Sigmoid colon (tissue), 7 donors: ENCODE results near the gene FUT6. TPM values are rescaled to one million over a fixed set of nuclear protein-coding genes. Genes with fewer than 3 reads are reported as not detected.

Experiments
- DNase-seq: peaks from one replicate; pipeline ENCODE4 v3.0.0-alpha.2; 2019
- H3K27ac ChIP-seq, 4 donors: fragments of 200-600 bp; sonication (generic); one replicate each; pipeline ENCODE4 v1.5.1; 2016 to 2019; ENCODE audit warnings: mild to moderate bottlenecking in 1 of 4
- H3K27me3 ChIP-seq, 3 donors: fragments of 200-600 bp; sonication (generic); one replicate each; pipeline ENCODE4 v1.5.1; 2019; ENCODE audit warnings: mild to moderate bottlenecking in 1 of 3
- H3K36me3 ChIP-seq, 4 donors: fragments of 200-600 bp; sonication (generic); one replicate each; pipeline ENCODE4 v1.5.1; 2016 to 2019
- H3K4me1 ChIP-seq, 4 donors: fragments of 200-600 bp; sonication (generic); one replicate each; pipeline ENCODE4 v1.5.1; 2017 to 2019
- H3K4me3 ChIP-seq, 4 donors: fragments of 200-600 bp; sonication (generic); one replicate each; pipeline ENCODE4 v1.5.1; 2017 to 2019; ENCODE audit warnings: mild to moderate bottlenecking in 2 of 4, moderate library complexity in 1 of 4
- H3K9me3 ChIP-seq, 4 donors: fragments of 200-600 bp in 3 of 4; sonication (generic) in 3 of 4; one replicate each; pipeline versions ENCODE4 v1.5.1 to v1.6.1; 2013 to 2019
- EP300 ChIP-seq, 4 donors: sonication (generic); formaldehyde crosslinking; IDR thresholded peaks; one replicate each; pipeline ENCODE4 v1.6.1; 2017; ENCODE audit warnings: antibody characterized with exemption in 4 of 4
- POLR2A ChIP-seq, 2 donors: fragments of 450-650 bp; IDR thresholded peaks; one replicate each; pipeline ENCODE4 v1.6.1; 2016; ENCODE audit warnings: antibody characterized with exemption in 2 of 2, mild to moderate bottlenecking in 2 of 2, moderate library complexity in 2 of 2
- POLR2AphosphoS5 ChIP-seq, 4 donors: sonication (generic); formaldehyde crosslinking; IDR thresholded peaks; one replicate each; pipeline ENCODE4 v1.6.1; 2017; ENCODE audit warnings: antibody characterized with exemption in 4 of 4
- WGBS, 2 donors: extraction: QIAGEN DNeasy Blood & Tissue Kit; methylation state at CpG; one replicate each; pipeline ENCODE4 v1.1.7; 2013; 5-methylcytosine and 5-hydroxymethylcytosine counted together
- intact Hi-C: fragments of 100-400 bp; cut with DNase I; formaldehyde crosslinking; loops from one replicate; pipeline ENCODE4 v1.15.1; 2023
- polyA plus RNA-seq, 3 donors: library from polyadenylated mRNA; stranded (reverse); fragments of 200-250 nt; gene quantifications; one replicate each; pipeline ENCODE4 v1.2.3, GENCODE V29; 2013
- total RNA-seq, 4 donors: library from RNA; depleted of rRNA; stranded (reverse); fragments of >200 nt; gene quantifications; one replicate each; pipeline ENCODE4 v1.1.0, GENCODE V29; 2016
- TF ChIP-seq, protein P1 (sequence below), 4 experiments: fragments of 450-650 bp in 3 of 4; fragments of 200-600 bp in 1 of 4; IDR thresholded peaks; one replicate each; pipeline ENCODE4 v1.5.1; 2016 to 2019; ENCODE audit warnings: antibody characterized with exemption in 4 of 4, mild to moderate bottlenecking in 3 of 4, moderate library complexity in 2 of 4
- donor health status: healthy with polysubstance abuse.
- donor health status: Bipolar disorder and iron deficiency.
- donor health status: healthy.

The FUT6 gene
- total and polyA plus RNA-seq, 7 donors: 14.8 to 61.1 (median 21.0) TPM; not detected in 4

- Histone ChIP-seq H3K27me3 (peaks cover 0 to 5% (median 0%) of the 10 kb centered on the region in 3 donors), H3K27ac (no peak overlapping the region), H3K36me3 (no peaks in the 10 kb centered on the region), H3K9me3 (no peaks in the 10 kb centered on the region), H3K4me3 (no peak overlapping the region), H3K4me1 (peaks cover 0 to 49% (median 46%) of the 10 kb centered on the region in 4 donors)
- WGBS, 2 donors: 88 to 95% methylated on average over 21 of the region's 21 CpGs
- intact Hi-C loops: loop anchor here (1.0 kb wide), 1 partner anchor 19 kb away; no protein-coding TSS in a partner anchor
- DNase-seq: no peak
- TF ChIP-seq POLR2AphosphoS5 (IDR thresholded peaks at IDR 0.05) (no peak), POLR2A (IDR thresholded peaks at IDR 0.05) (no peak), EP300 (IDR thresholded peaks at IDR 0.05) (no peak)
- TF ChIP-seq, protein P1, sequence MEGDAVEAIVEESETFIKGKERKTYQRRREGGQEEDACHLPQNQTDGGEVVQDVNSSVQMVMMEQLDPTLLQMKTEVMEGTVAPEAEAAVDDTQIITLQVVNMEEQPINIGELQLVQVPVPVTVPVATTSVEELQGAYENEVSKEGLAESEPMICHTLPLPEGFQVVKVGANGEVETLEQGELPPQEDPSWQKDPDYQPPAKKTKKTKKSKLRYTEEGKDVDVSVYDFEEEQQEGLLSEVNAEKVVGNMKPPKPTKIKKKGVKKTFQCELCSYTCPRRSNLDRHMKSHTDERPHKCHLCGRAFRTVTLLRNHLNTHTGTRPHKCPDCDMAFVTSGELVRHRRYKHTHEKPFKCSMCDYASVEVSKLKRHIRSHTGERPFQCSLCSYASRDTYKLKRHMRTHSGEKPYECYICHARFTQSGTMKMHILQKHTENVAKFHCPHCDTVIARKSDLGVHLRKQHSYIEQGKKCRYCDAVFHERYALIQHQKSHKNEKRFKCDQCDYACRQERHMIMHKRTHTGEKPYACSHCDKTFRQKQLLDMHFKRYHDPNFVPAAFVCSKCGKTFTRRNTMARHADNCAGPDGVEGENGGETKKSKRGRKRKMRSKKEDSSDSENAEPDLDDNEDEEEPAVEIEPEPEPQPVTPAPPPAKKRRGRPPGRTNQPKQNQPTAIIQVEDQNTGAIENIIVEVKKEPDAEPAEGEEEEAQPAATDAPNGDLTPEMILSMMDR (IDR thresholded peaks at IDR 0.05): no peak
These were observed 14.3 kb downstream of the FUT6 start for GRCh38 chr19:5825178-5825577.

GRCh38 chr19:5824751-5825150, 14.8 kb downstream of the FUT6 start:
- no peak for TF ChIP-seq POLR2AphosphoS5 (IDR thresholded peaks at IDR 0.05)
- TF ChIP-seq, protein P1 (IDR thresholded peaks at IDR 0.05): no peak
- no peak for TF ChIP-seq POLR2A (IDR thresholded peaks at IDR 0.05)
- no peak for TF ChIP-seq EP300 (IDR thresholded peaks at IDR 0.05)
- no peak for DNase-seq
- Histone ChIP-seq H3K27me3 (peaks cover 0 to 5% (median 0%) of the 10 kb centered on the region in 3 donors), H3K4me1 (peaks cover 0 to 47% (median 44%) of the 10 kb centered on the region in 4 donors), H3K9me3 (no peaks in the 10 kb centered on the region), H3K27ac (no peak overlapping the region), H3K4me3 (no peak overlapping the region), H3K36me3 (no peaks in the 10 kb centered on the region)
- intact Hi-C loops: loop anchor here (1.0 kb wide), 1 partner anchor 18 kb away; no protein-coding TSS in a partner anchor
- WGBS, 2 donors: 91 to 94% methylated on average over 10 of the region's 10 CpGs

- Histone ChIP-seq H3K4me1 (peaks cover 0 to 37% (median 34%) of the 10 kb centered on the region in 4 donors), H3K9me3 (no peaks in the 10 kb centered on the region), H3K27me3 (no peaks in the 10 kb centered on the region), H3K36me3 (no peaks in the 10 kb centered on the region), H3K27ac (no peak overlapping the region), H3K4me3 (no peak overlapping the region)
- intact Hi-C loops: no loop called here
- WGBS, 2 donors: 79 to 90% methylated on average over 30 of the region's 30 CpGs
- no peak for DNase-seq
- TF ChIP-seq, protein P1 (IDR thresholded peaks at IDR 0.05): no peak
These were observed 15.8 kb downstream of the FUT6 start for GRCh38 chr19:5823579-5824281.

- peak overlapping the region in 2 of 4 donors; percentile 5 to 18 for H3K27ac ChIP-seq
- WGBS, 2 donors: 25 to 51% methylated on average over 30 of the region's 30 CpGs
- TF ChIP-seq POLR2A (IDR thresholded peaks at IDR 0.05) (no peak), POLR2AphosphoS5 (IDR thresholded peaks at IDR 0.05) (no peak), EP300 (IDR thresholded peaks at IDR 0.05) (no peak)
- TF ChIP-seq, protein P1 (IDR thresholded peaks at IDR 0.05): no peak
- peaks cover 0 to 27% (median 25%) of the 10 kb centered on the region in 4 donors for H3K4me1 ChIP-seq
- no peaks in the 10 kb centered on the region for H3K27me3 ChIP-seq
- no peak overlapping the region for H3K4me3 ChIP-seq
- intact Hi-C loops: no loop called here
- DNase-seq: no peak
- no peaks in the 10 kb centered on the region for H3K9me3 ChIP-seq
- H3K36me3 ChIP-seq: no peaks in the 10 kb centered on the region
These were observed 17.2 kb downstream of the FUT6 start for GRCh38 chr19:5822181-5822844.
